SU-DHL-6 (cell line): ENCODE data around the gene PDZD4.

Experiments used
- H2AFZ ChIP-seq: fragments of 200-600 bp; sonication (generic); 2 replicates; pipeline ENCODE4 v1.6.1; 2014; ENCODE audit warnings: low read depth, mild to moderate bottlenecking, moderate library complexity, mixed read lengths, antibody characterized with exemption, low read length; ENCODE audit not compliant: severe bottlenecking
- H3F3A ChIP-seq: fragments of 200-600 bp; shearing (Covaris generic); 2 replicates; pipeline ENCODE4 v1.6.0; 2016; ENCODE audit warnings: antibody characterized with exemption, mild to moderate bottlenecking; ENCODE audit not compliant: insufficient read depth
- H3K27ac ChIP-seq: fragments of 200-600 bp; sonication (generic); 2 replicates; pipeline ENCODE4 v1.5.1; 2016; ENCODE audit warnings: low read depth, mild to moderate bottlenecking, low read length, moderate library complexity, mixed read lengths
- H3K27me3 ChIP-seq: fragments of 200-600 bp; sonication (generic), shearing (Covaris generic); 2 replicates; pipeline ENCODE4 v1.6.0; 2014; ENCODE audit warnings: mild to moderate bottlenecking, low read length
- H3K36me3 ChIP-seq: fragments of 200-600 bp; sonication (generic); 2 replicates; pipeline ENCODE4 v1.6.1; 2014; ENCODE audit warnings: mild to moderate bottlenecking, low read length, mixed read lengths
- H3K4me2 ChIP-seq: fragments of 300-600, 200-600 bp; shearing (Covaris generic), sonication (generic); 2 replicates; pipeline ENCODE4 v1.6.0; 2014; ENCODE audit warnings: low read length, low read depth, mild to moderate bottlenecking; ENCODE audit not compliant: poor library complexity, severe bottlenecking
- H3K4me3 ChIP-seq: fragments of 200-600 bp; sonication (generic); 2 replicates; pipeline ENCODE4 v1.5.1; 2014; ENCODE audit warnings: antibody characterized with exemption, low read length, mild to moderate bottlenecking, mixed read lengths; ENCODE audit not compliant: insufficient read depth, poor library complexity, severe bottlenecking
- H3K79me2 ChIP-seq: fragments of 200-600 bp; sonication (generic); 2 replicates; pipeline ENCODE4 v1.6.1; 2014; ENCODE audit warnings: mild to moderate bottlenecking, low read length, moderate library complexity; ENCODE audit not compliant: insufficient read depth
- H3K9ac ChIP-seq: fragments of 200-600 bp; sonication (generic); 2 replicates; pipeline ENCODE4 v1.7.0; 2014; ENCODE audit warnings: mild to moderate bottlenecking, low read length
- H3K9me2 ChIP-seq: fragments of 200-600 bp; sonication (generic); replicated peaks from 2 replicates; pipeline ENCODE4 v1.6.1; 2014; ENCODE audit warnings: low read length; ENCODE audit not compliant: insufficient read depth
- H3K9me3 ChIP-seq: fragments of 200-600 bp; sonication (generic); 2 replicates; pipeline ENCODE4 v1.6.1; 2014; ENCODE audit warnings: low read length, mixed read lengths; ENCODE audit not compliant: insufficient read depth
- H4K20me1 ChIP-seq: fragments of 200-600 bp; sonication (generic); 2 replicates; pipeline ENCODE4 v1.6.1; 2014; ENCODE audit warnings: low read depth, mild to moderate bottlenecking, antibody characterized with exemption, low read length, moderate library complexity, mixed read lengths
- EZH2phosphoT487 ChIP-seq: fragments of 200-600 bp; sonication (generic), shearing (Covaris generic); conservative IDR thresholded peaks from 2 replicates; pipeline ENCODE4 v1.6.1; 2018; ENCODE audit warnings: mild to moderate bottlenecking, antibody characterized with exemption, low read length, moderate library complexity, mixed read lengths
- TF ChIP-seq, protein P1 (sequence below): fragments of 200-600 bp; sonication (generic); IDR thresholded peaks from one replicate; pipeline ENCODE4 v1.5.1; 2017; ENCODE audit warnings: antibody characterized with exemption, mild to moderate bottlenecking, low read length, moderate library complexity; ENCODE audit not compliant: insufficient read depth, poor library complexity, severe bottlenecking

PDZD4 gene

DNA sequence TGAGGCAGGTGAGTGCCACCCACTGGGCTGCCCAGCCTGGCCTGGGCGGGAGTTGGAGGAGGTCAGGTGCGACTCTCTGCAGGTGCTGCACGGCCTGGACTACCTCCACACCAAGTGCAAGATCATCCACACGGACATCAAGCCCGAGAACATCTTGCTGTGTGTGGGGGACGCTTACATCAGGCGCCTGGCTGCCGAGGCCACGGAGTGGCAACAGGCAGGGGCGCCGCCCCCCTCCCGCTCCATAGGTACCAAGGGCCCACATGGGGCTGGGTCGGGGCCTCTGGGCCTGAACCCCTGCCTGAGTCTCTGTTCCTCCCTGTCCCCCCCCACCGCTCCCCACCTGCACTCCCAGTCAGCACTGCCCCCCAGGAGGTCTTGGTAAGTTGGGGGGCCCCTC is 47.5 kb downstream of the PDZD4 start:
- Histone ChIP-seq H4K20me1 (no peaks in the 10 kb centered on the region; the same call in 1 of the 2 replicates), H3K4me3 (no peak overlapping the region), H3K9ac (no peak overlapping the region), H3K36me3 (no peaks in the 10 kb centered on the region), H3K27me3 (no peaks in the 10 kb centered on the region), H2AFZ (no peak overlapping the region), H3F3A (no peaks in the 10 kb centered on the region), H3K4me2 (no peak overlapping the region), H3K9me3 (no peaks in the 10 kb centered on the region), H3K79me2 (no peaks in the 10 kb centered on the region), H3K27ac (no peak overlapping the region), H3K9me2 (no peaks in the 10 kb centered on the region)
- no peak for TF ChIP-seq EZH2phosphoT487
- TF ChIP-seq, protein P1, sequence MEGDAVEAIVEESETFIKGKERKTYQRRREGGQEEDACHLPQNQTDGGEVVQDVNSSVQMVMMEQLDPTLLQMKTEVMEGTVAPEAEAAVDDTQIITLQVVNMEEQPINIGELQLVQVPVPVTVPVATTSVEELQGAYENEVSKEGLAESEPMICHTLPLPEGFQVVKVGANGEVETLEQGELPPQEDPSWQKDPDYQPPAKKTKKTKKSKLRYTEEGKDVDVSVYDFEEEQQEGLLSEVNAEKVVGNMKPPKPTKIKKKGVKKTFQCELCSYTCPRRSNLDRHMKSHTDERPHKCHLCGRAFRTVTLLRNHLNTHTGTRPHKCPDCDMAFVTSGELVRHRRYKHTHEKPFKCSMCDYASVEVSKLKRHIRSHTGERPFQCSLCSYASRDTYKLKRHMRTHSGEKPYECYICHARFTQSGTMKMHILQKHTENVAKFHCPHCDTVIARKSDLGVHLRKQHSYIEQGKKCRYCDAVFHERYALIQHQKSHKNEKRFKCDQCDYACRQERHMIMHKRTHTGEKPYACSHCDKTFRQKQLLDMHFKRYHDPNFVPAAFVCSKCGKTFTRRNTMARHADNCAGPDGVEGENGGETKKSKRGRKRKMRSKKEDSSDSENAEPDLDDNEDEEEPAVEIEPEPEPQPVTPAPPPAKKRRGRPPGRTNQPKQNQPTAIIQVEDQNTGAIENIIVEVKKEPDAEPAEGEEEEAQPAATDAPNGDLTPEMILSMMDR, result no peak

DNA sequence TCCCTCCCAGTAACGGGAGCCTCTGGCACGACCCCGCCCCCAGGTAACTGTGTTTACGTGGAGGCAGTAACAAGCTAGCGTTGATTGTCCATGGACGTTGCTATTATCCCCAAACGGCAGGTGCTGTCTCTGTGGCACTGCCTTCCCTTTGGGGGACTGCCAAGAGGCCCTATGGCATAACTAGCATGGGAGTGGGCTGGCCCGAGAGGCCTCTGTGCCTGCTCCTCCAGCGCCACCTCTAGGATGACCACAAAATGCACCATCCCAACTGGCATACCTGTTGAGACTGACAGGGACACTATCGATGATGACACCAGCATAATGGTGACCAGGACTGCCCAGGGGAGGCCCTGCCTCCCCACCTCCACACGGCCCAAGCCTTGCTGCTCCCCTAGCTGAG is 48.0 kb downstream of the PDZD4 start:
- Histone ChIP-seq H3K27me3 (no peaks in the 10 kb centered on the region), H3K9ac (no peak overlapping the region), H4K20me1 (no peaks in the 10 kb centered on the region; the same call in 1 of the 2 replicates), H2AFZ (no peak overlapping the region), H3K79me2 (no peaks in the 10 kb centered on the region), H3K36me3 (no peaks in the 10 kb centered on the region), H3F3A (no peaks in the 10 kb centered on the region), H3K9me2 (no peaks in the 10 kb centered on the region), H3K4me3 (no peak overlapping the region), H3K9me3 (no peaks in the 10 kb centered on the region), H3K4me2 (no peak overlapping the region), H3K27ac (no peak overlapping the region)
- TF ChIP-seq EZH2phosphoT487, result no peak
- TF ChIP-seq, protein P1, result no peak

DNA sequence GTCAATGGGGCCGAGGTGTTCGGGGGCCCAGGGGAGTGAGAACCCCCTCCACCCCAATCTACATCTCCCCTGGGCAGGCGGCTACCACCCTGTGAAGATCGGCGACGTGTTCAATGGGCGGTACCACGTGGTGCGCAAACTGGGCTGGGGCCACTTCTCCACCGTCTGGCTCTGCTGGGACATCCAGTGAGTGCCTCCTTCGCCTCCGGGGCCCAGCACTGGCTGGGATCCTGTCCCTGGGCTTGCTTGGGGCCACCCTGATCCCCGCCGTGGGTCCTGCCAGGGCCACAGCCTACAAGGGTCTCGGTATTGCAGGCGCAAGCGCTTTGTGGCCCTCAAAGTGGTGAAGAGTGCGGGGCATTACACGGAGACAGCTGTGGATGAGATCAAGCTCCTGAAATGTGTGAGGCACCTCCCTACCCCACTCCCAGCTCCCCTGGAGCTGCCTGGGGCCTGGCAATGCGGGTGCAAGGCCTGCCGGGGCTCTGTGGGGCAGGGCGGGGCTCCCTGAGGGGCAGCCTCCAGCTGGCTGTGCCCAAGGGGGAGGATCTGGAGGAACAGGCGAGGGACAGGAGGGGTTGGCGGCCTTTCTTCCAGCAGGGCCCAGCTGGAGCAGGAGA is 48.8 kb downstream of the PDZD4 start:
- Histone ChIP-seq H3K9me2 (no peaks in the 10 kb centered on the region), H2AFZ (no peak overlapping the region), H3K4me3 (no peak overlapping the region), H3K27me3 (no peaks in the 10 kb centered on the region), H3F3A (no peaks in the 10 kb centered on the region), H3K9me3 (no peaks in the 10 kb centered on the region), H3K9ac (no peak overlapping the region), H3K27ac (no peak overlapping the region), H3K79me2 (no peaks in the 10 kb centered on the region), H3K36me3 (no peaks in the 10 kb centered on the region), H4K20me1 (no peaks in the 10 kb centered on the region; the same call in 1 of the 2 replicates), H3K4me2 (no peak overlapping the region)
- no peak for TF ChIP-seq EZH2phosphoT487
- TF ChIP-seq, protein P1, result no peak
